Uterus (tissue), 2 donors: Measurements from ENCODE around the gene TMEM47.

ENCODE experiments used
- POLR2A ChIP-seq, 2 donors: fragments of 450-650 bp; IDR thresholded peaks; one replicate each; pipeline ENCODE4 v1.6.1; 2016; ENCODE audit warnings: antibody characterized with exemption in 2 of 2, mild to moderate bottlenecking in 1 of 2, moderate library complexity in 1 of 2
- TF ChIP-seq, protein P1 (sequence below), 4 experiments: fragments of 200-600 bp in 2 of 4; fragments of 450-650 bp in 2 of 4; sonication (generic) in 2 of 4; IDR thresholded peaks; one replicate each; pipeline ENCODE4 v1.5.1; 2016 to 2019; ENCODE audit warnings: antibody characterized with exemption in 4 of 4, mild to moderate bottlenecking in 2 of 4, moderate library complexity in 1 of 4

GRCh38 chrX:34580069-34580468 is 77.0 kb downstream of the TMEM47 start:
- TF ChIP-seq POLR2A (IDR thresholded peaks at IDR 0.05): no peak
- TF ChIP-seq, protein P1, sequence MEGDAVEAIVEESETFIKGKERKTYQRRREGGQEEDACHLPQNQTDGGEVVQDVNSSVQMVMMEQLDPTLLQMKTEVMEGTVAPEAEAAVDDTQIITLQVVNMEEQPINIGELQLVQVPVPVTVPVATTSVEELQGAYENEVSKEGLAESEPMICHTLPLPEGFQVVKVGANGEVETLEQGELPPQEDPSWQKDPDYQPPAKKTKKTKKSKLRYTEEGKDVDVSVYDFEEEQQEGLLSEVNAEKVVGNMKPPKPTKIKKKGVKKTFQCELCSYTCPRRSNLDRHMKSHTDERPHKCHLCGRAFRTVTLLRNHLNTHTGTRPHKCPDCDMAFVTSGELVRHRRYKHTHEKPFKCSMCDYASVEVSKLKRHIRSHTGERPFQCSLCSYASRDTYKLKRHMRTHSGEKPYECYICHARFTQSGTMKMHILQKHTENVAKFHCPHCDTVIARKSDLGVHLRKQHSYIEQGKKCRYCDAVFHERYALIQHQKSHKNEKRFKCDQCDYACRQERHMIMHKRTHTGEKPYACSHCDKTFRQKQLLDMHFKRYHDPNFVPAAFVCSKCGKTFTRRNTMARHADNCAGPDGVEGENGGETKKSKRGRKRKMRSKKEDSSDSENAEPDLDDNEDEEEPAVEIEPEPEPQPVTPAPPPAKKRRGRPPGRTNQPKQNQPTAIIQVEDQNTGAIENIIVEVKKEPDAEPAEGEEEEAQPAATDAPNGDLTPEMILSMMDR (IDR thresholded peaks at IDR 0.05): no peak
